ENCODE results near the gene NR3C2. TPM values are rescaled to one million over a fixed set of nuclear protein-coding genes. Genes with fewer than 3 reads are reported as not detected.

NR3C2 gene
- polyA plus RNA-seq (ENCODE audit: insufficient read length in 4 of 4), result 10 to 100 TPM; 14.5 to 23.9 (median 16.9) TPM

GRCh38 chr4:148441986-148442831 lies at the start of gene NR3C2:
NR3C2 (minus strand) TSS chr4:148442414.
- peak; percentile 95 to 99 (median 96) for DNase-seq (ENCODE audit: low read depth in 4 of 4, low spot score in 3 of 4)

- no peak for DNase-seq (ENCODE audit: low read depth in 4 of 4, low spot score in 3 of 4)
These were observed 45.0 kb upstream of the NR3C2 start for GRCh38 chr4:148487181-148487580.

GRCh38 chr4:148481636-148482035 lies 39.4 kb upstream of the NR3C2 start:
- DNase-seq (ENCODE audit: low read depth in 4 of 4, low spot score in 3 of 4), result no peak

GRCh38 chr4:148477276-148477675 lies 35.1 kb upstream of the NR3C2 start:
- no peak for DNase-seq (ENCODE audit: low read depth in 4 of 4, low spot score in 3 of 4)

- DNase-seq (ENCODE audit: low read depth in 4 of 4, low spot score in 3 of 4), result no peak
These were observed 27.7 kb upstream of the NR3C2 start for GRCh38 chr4:148469938-148470337.

GRCh38 chr4:148454835-148455234 lies 12.6 kb upstream of the NR3C2 start:
- no peak for DNase-seq (ENCODE audit: low read depth in 4 of 4, low spot score in 3 of 4)

GRCh38 chr4:148453833-148454232 lies 11.6 kb upstream of the NR3C2 start:
- no peak for DNase-seq (ENCODE audit: low read depth in 4 of 4, low spot score in 3 of 4)

- DNase-seq (ENCODE audit: low read depth in 4 of 4, low spot score in 3 of 4), result no peak
These were observed 10.8 kb upstream of the NR3C2 start for GRCh38 chr4:148452970-148453369.

- DNase-seq (ENCODE audit: low read depth in 4 of 4, low spot score in 3 of 4), result no peak
These were observed 7.7 kb upstream of the NR3C2 start for GRCh38 chr4:148449921-148450320.

- DNase-seq (ENCODE audit: low read depth in 4 of 4, low spot score in 3 of 4), result no peak
These were observed 5.9 kb upstream of the NR3C2 start for GRCh38 chr4:148448141-148448540.

- DNase-seq (ENCODE audit: low read depth in 4 of 4, low spot score in 3 of 4), result no peak
These were observed 5.5 kb upstream of the NR3C2 start for GRCh38 chr4:148447681-148448080.

- DNase-seq (ENCODE audit: low read depth in 4 of 4, low spot score in 3 of 4), result no peak
These were observed 3.7 kb upstream of the NR3C2 start for GRCh38 chr4:148445860-148446330.

- peak in 1 of 4 donors; percentile 36 for DNase-seq (ENCODE audit: low read depth in 4 of 4, low spot score in 3 of 4)
These were observed 3.1 kb upstream of the NR3C2 start for GRCh38 chr4:148445071-148445859.

GRCh38 chr4:148444296-148445070 lies 2.3 kb upstream of the NR3C2 start:
- no peak for DNase-seq (ENCODE audit: low read depth in 4 of 4, low spot score in 3 of 4)

- no peak for DNase-seq (ENCODE audit: low read depth in 4 of 4, low spot score in 3 of 4)
These were observed 1.5 kb upstream of the NR3C2 start for GRCh38 chr4:148443512-148444295.

- DNase-seq (ENCODE audit: low read depth in 4 of 4, low spot score in 3 of 4), result no peak
These were observed 758 bp upstream of the NR3C2 start for GRCh38 chr4:148442832-148443511.

GRCh38 chr4:148441624-148441985 lies 609 bp downstream of the NR3C2 start:
- no peak for DNase-seq (ENCODE audit: low read depth in 4 of 4, low spot score in 3 of 4)

- no peak for DNase-seq (ENCODE audit: low read depth in 4 of 4, low spot score in 3 of 4)
These were observed 4.2 kb downstream of the NR3C2 start for GRCh38 chr4:148438047-148438446.

GRCh38 chr4:148437439-148437838 lies 4.8 kb downstream of the NR3C2 start:
- no peak for DNase-seq (ENCODE audit: low read depth in 4 of 4, low spot score in 3 of 4)

- DNase-seq (ENCODE audit: low read depth in 4 of 4, low spot score in 3 of 4), result no peak
These were observed 5.7 kb downstream of the NR3C2 start for GRCh38 chr4:148436512-148436911.

All from left renal pelvis (tissue), 4 donors.